IMR-90 (cell line): ENCODE results near the gene ITPK1. TPM values are rescaled to one million over a fixed set of nuclear protein-coding genes. Genes with fewer than 3 reads are reported as not detected.

ENCODE experiments used
- ATAC-seq: fragments of 200-7000 bp; cut with Tn5 transposase; 2 replicates; pipeline ENCODE4 v1.9.1; 2020; ENCODE audit warnings: low read depth, mild to moderate bottlenecking, moderate library complexity
- BruUV-seq: library from RNA; stranded (reverse); fragments of 400-500 nt; replicated peaks from 2 replicates; lab custom pipeline; 2021; lab: Mats Ljungman, UMichigan
- CTCF ChIA-PET: fragments of 300-600 bp; formaldehyde crosslinking; extraction: SDS; loops from one replicate; lab custom pipeline; 2021; ENCODE audit warnings: antibody characterized with exemption; lab: Yijun Ruan, JAX
- POLR2A ChIA-PET: fragments of 300-600 bp; sonication (Branson Sonifier 250); formaldehyde crosslinking; loops from one replicate; lab custom pipeline; 2022; ENCODE audit warnings: antibody characterized with exemption; ENCODE audit not compliant: unreplicated experiment; lab: Charles Lee
- DNase-seq: peaks from one replicate; pipeline ENCODE4 v3.0.0; 2013
- H2AFZ ChIP-seq: replicated peaks from 2 replicates; pipeline ENCODE3; 2013; ENCODE audit warnings: low read length, mild to moderate bottlenecking; ENCODE audit not compliant: poor library complexity
- H2AK5ac ChIP-seq: 2 replicates; pipeline ENCODE4 v1.6.1; 2013; ENCODE audit warnings: low read depth, low read length, inconsistent platforms
- H2AK9ac ChIP-seq: replicated peaks from 2 replicates; pipeline ENCODE3; 2013; ENCODE audit warnings: mild to moderate bottlenecking, low read depth, low read length, moderate library complexity; ENCODE audit not compliant: poor library complexity
- H2BK120ac ChIP-seq: 2 replicates; pipeline ENCODE4 v1.6.1; 2013; ENCODE audit warnings: low read depth, low read length, inconsistent platforms
- H2BK15ac ChIP-seq: 3 replicates; pipeline ENCODE4 v1.6.1; 2013; ENCODE audit warnings: low read depth, low read length, inconsistent platforms
- H2BK20ac ChIP-seq: 2 replicates; pipeline ENCODE4 v1.6.1; 2013; ENCODE audit warnings: low read depth, mild to moderate bottlenecking, inconsistent platforms, low read length, moderate library complexity
- H2BK5ac ChIP-seq: 2 replicates; pipeline ENCODE4 v1.6.1; 2013; ENCODE audit warnings: mild to moderate bottlenecking, low read depth, low read length, inconsistent platforms; ENCODE audit not compliant: poor library complexity, severe bottlenecking
- H3K14ac ChIP-seq: replicated peaks from 2 replicates; pipeline ENCODE4 v1.6.1; 2013; ENCODE audit warnings: low read depth, low read length, inconsistent platforms
- H3K18ac ChIP-seq: 2 replicates; pipeline ENCODE4 v1.6.1; 2013; ENCODE audit warnings: low read depth, low read length, control low read depth
- H3K23ac ChIP-seq: 2 replicates; pipeline ENCODE4 v1.6.1; 2013; ENCODE audit warnings: low read depth, low read length, inconsistent platforms
- H3K27ac ChIP-seq: 2 replicates; pipeline ENCODE4 v1.5.1; 2013; ENCODE audit warnings: mild to moderate bottlenecking, control low read depth, low read length; ENCODE audit not compliant: insufficient read depth
- H3K27me3 ChIP-seq: 2 replicates; pipeline ENCODE4 v1.6.1; 2013; ENCODE audit warnings: low read length; ENCODE audit not compliant: control insufficient read depth, insufficient read depth
- H3K36me3 ChIP-seq: 2 replicates; pipeline ENCODE4 v1.6.1; 2013; ENCODE audit warnings: low read length, mixed read lengths; ENCODE audit not compliant: control insufficient read depth, insufficient read depth
- H3K4ac ChIP-seq: 2 replicates; pipeline ENCODE4 v1.6.1; 2013; ENCODE audit warnings: low read depth, low read length, inconsistent platforms
- H3K4me1 ChIP-seq: 2 replicates; pipeline ENCODE4 v1.6.1; 2013; ENCODE audit warnings: low read length, mixed read lengths; ENCODE audit not compliant: control insufficient read depth, insufficient read depth
- H3K4me2 ChIP-seq: 2 replicates; pipeline ENCODE4 v1.6.1; 2013; ENCODE audit warnings: low read depth, mild to moderate bottlenecking, control low read depth, low read length, moderate library complexity
- H3K4me3 ChIP-seq: 2 replicates; pipeline ENCODE4 v1.5.1; 2013; ENCODE audit warnings: low read depth, mild to moderate bottlenecking, control low read depth, low read length, moderate library complexity; ENCODE audit not compliant: insufficient read depth
- H3K56ac ChIP-seq: 2 replicates; pipeline ENCODE4 v1.6.1; 2013; ENCODE audit warnings: low read length, inconsistent platforms; ENCODE audit not compliant: insufficient read depth; ENCODE audit errors: extremely low read depth
- H3K79me1 ChIP-seq, 2 experiments: 2 replicates each; pipeline ENCODE4 v1.6.1; 2013; ENCODE audit warnings: low read length in 2 of 2, inconsistent platforms in 1 of 2, low read depth in 1 of 2
- H3K9ac ChIP-seq: 2 replicates; pipeline ENCODE4 v1.6.1; 2013; ENCODE audit warnings: low read depth, low read length, control low read depth
- H3K9me1 ChIP-seq: 2 replicates; pipeline ENCODE4 v1.6.1; 2013; ENCODE audit warnings: low read length, inconsistent platforms; ENCODE audit not compliant: insufficient read depth
- H3K9me3 ChIP-seq: 2 replicates; pipeline ENCODE4 v1.6.1; 2013; ENCODE audit warnings: low read length; ENCODE audit not compliant: control insufficient read depth, insufficient read depth
- H4K20me1 ChIP-seq: 2 replicates; pipeline ENCODE4 v1.6.1; 2013; ENCODE audit warnings: low read length, inconsistent platforms; ENCODE audit not compliant: insufficient read depth
- H4K5ac ChIP-seq: 2 replicates; pipeline ENCODE4 v1.6.1; 2013; ENCODE audit warnings: mild to moderate bottlenecking, low read depth, low read length, control low read depth
- H4K8ac ChIP-seq, 2 experiments: 2 replicates each; pipeline ENCODE4 v1.6.1; 2013; ENCODE audit warnings: low read depth in 2 of 2, low read length in 2 of 2, control low read depth in 1 of 2, inconsistent platforms in 1 of 2
- H4K91ac ChIP-seq: 2 replicates; pipeline ENCODE4 v1.6.1; 2013; ENCODE audit warnings: low read depth, low read length, inconsistent platforms; ENCODE audit not compliant: insufficient read depth
- BHLHE40 ChIP-seq: fragments of 150-350 bp; IDR thresholded peaks from 2 replicates; pipeline ENCODE4 v1.6.1; 2016; ENCODE audit warnings: mild to moderate bottlenecking, low read depth, low read length
- CEBPB ChIP-seq: IDR thresholded peaks from 2 replicates; pipeline ENCODE4 v1.6.1; 2012; ENCODE audit warnings: low read depth, low read length, improper control_type of control experiment
- CHD1 ChIP-seq: IDR thresholded peaks from 2 replicates; pipeline ENCODE4 v1.6.1; 2012; ENCODE audit warnings: low read depth, low read length, improper control_type of control experiment
- FOS ChIP-seq: fragments of 150-350 bp; IDR thresholded peaks from 2 replicates; pipeline ENCODE4 v1.6.1; 2016; ENCODE audit warnings: low read depth, low read length
- MAFK ChIP-seq: IDR thresholded peaks from 2 replicates; pipeline ENCODE4 v1.6.1; 2012; ENCODE audit warnings: low read depth, low read length, improper control_type of control experiment
- MAZ ChIP-seq: IDR thresholded peaks from 2 replicates; pipeline ENCODE4 v1.6.1; 2012; ENCODE audit warnings: low read depth, mild to moderate bottlenecking, low read length, improper control_type of control experiment, moderate library complexity, borderline replicate concordance
- MXI1 ChIP-seq: IDR thresholded peaks from 2 replicates; pipeline ENCODE4 v1.6.1; 2012; ENCODE audit warnings: low read depth, mild to moderate bottlenecking, low read length, moderate library complexity, borderline replicate concordance
- NFE2L2 ChIP-seq: fragments of 150-350 bp; IDR thresholded peaks from 2 replicates; pipeline ENCODE4 v1.6.1; 2016; ENCODE audit warnings: low read depth, mild to moderate bottlenecking, low read length
- POLR2A ChIP-seq: IDR thresholded peaks from 2 replicates; pipeline ENCODE4 v1.6.1; 2012; ENCODE audit warnings: mild to moderate bottlenecking, low read depth, low read length
- RAD21 ChIP-seq: IDR thresholded peaks from 2 replicates; pipeline ENCODE4 v1.6.1; 2012; ENCODE audit warnings: low read length, improper control_type of control experiment
- RCOR1 ChIP-seq: IDR thresholded peaks from 2 replicates; pipeline ENCODE4 v1.6.1; 2012; ENCODE audit warnings: mild to moderate bottlenecking, low read length, improper control_type of control experiment; ENCODE audit not compliant: insufficient replicate concordance
- RFX5 ChIP-seq: IDR thresholded peaks from 2 replicates; pipeline ENCODE4 v1.8.0; 2012; ENCODE audit warnings: low read depth, mild to moderate bottlenecking, low read length, moderate library complexity
- SMC3 ChIP-seq: fragments of 150-350 bp; IDR thresholded peaks from 2 replicates; pipeline ENCODE4 v1.6.1; 2016; ENCODE audit warnings: low read depth, mild to moderate bottlenecking, antibody characterized with exemption, low read length, moderate library complexity
- USF2 ChIP-seq: fragments of 150-350 bp; IDR thresholded peaks from 2 replicates; pipeline ENCODE4 v1.6.1; 2017; ENCODE audit warnings: mild to moderate bottlenecking, antibody characterized with exemption, low read length, low read depth
- WGBS, 2 experiments: methylation state at CpG; one replicate each; pipeline versions ENCODE4 v1.1.5 to v1.1.7; 2013; ENCODE audit warnings: missing lambda C conversion rate in 2 of 2; ENCODE audit not compliant: insufficient read length in 1 of 2; ENCODE audit errors: extremely low coverage in 2 of 2; 5-methylcytosine and 5-hydroxymethylcytosine counted together
- dilution Hi-C: fragments of 300-500 bp; cut with HindIII; formaldehyde crosslinking; loops from one replicate; pipeline ENCODE4 v1.14.3; 2018; ENCODE audit warnings: low sequenced_read_pairs; ENCODE audit not compliant: unreplicated experiment
- in situ Hi-C: fragments of 300-500 bp; cut with MboI; formaldehyde crosslinking; loops from 3 replicates; pipeline ENCODE4 v1.14.3; 2019; ENCODE audit warnings: low sequenced_read_pairs, inconsistent platforms, mixed read lengths
- intact Hi-C: fragments of 100-400 bp; cut with micrococcal nuclease; formaldehyde crosslinking; loops from 2 replicates; pipeline ENCODE4 v1.10.0; 2022
- polyA plus RNA-seq, 3 experiments: library from polyadenylated mRNA; depleted of rRNA; stranded (reverse); fragments of >200 nt; gene quantifications; 2 replicates each; pipeline ENCODE4 v1.2.3, GENCODE V29; 2012; ENCODE audit warnings: low replicate concordance in 1 of 3
- total RNA-seq: library from RNA; depleted of rRNA; stranded (reverse); fragments of >200 nt; gene quantifications from 2 replicates; pipeline ENCODE4 v1.2.3, GENCODE V29; 2012
- TF ChIP-seq, protein P1 (sequence below): conservative IDR thresholded peaks from 2 replicates; pipeline ENCODE4 v1.5.1; 2012; ENCODE audit warnings: mild to moderate bottlenecking, low read depth, low read length, improper control_type of control experiment
- TF ChIP-seq, protein P2 (sequence below): fragments of 150-350 bp; IDR thresholded peaks from 2 replicates; pipeline ENCODE4 v1.6.1; 2016; ENCODE audit warnings: low read depth, mild to moderate bottlenecking, low read length, moderate library complexity, borderline replicate concordance

ITPK1 gene
- total and polyA plus RNA-seq, 2 of the 4 experiments (the other 2 are of a cell fraction) = 21.7 to 26.9 TPM

GRCh38 chr14:92907316-92907911 is 208.3 kb downstream of the ITPK1 start:
- Histone ChIP-seq H2BK15ac (no peak overlapping the region), H3K27ac (no peak overlapping the region), H3K4me3 (no peak overlapping the region), H2AK9ac (no peak overlapping the region), H3K14ac (no peak overlapping the region), H4K20me1 (no peaks in the 10 kb centered on the region), H3K9me3 (no peaks in the 10 kb centered on the region), H3K27me3 (peaks cover 15% of the 10 kb centered on the region; the same call in 1 of the 2 replicates), H3K36me3 (no peaks in the 10 kb centered on the region), H4K5ac (no peak overlapping the region), H4K8ac (no peak overlapping the region), H3K56ac (no peak overlapping the region), H3K18ac (no peak overlapping the region), H3K79me1 (no peaks in the 10 kb centered on the region), H2AK5ac (no peak overlapping the region), H3K4ac (no peak overlapping the region), H2BK120ac (no peak overlapping the region), H3K4me1 (no peaks in the 10 kb centered on the region), H3K4me2 (no peak overlapping the region), H2BK20ac (no peak overlapping the region), H2AFZ (no peak overlapping the region), H2BK5ac (no peak overlapping the region), H3K9me1 (no peaks in the 10 kb centered on the region), H3K9ac (no peak overlapping the region), H3K23ac (no peak overlapping the region), H4K91ac (no peak overlapping the region)
- in situ Hi-C loops (no loop called here), intact Hi-C loops (no loop called here), dilution Hi-C loops (no loop called here)
- ChIA-PET CTCF (no interaction called here), POLR2A (no interaction called here)
- DNase-seq (no peak), ATAC-seq (no peak)
- no peak for TF ChIP-seq SMC3
- no peak for TF ChIP-seq RAD21
- no peak for TF ChIP-seq CHD1
- no peak for TF ChIP-seq RCOR1
- TF ChIP-seq, protein P1, sequence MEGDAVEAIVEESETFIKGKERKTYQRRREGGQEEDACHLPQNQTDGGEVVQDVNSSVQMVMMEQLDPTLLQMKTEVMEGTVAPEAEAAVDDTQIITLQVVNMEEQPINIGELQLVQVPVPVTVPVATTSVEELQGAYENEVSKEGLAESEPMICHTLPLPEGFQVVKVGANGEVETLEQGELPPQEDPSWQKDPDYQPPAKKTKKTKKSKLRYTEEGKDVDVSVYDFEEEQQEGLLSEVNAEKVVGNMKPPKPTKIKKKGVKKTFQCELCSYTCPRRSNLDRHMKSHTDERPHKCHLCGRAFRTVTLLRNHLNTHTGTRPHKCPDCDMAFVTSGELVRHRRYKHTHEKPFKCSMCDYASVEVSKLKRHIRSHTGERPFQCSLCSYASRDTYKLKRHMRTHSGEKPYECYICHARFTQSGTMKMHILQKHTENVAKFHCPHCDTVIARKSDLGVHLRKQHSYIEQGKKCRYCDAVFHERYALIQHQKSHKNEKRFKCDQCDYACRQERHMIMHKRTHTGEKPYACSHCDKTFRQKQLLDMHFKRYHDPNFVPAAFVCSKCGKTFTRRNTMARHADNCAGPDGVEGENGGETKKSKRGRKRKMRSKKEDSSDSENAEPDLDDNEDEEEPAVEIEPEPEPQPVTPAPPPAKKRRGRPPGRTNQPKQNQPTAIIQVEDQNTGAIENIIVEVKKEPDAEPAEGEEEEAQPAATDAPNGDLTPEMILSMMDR = no peak
- TF ChIP-seq, protein P2, sequence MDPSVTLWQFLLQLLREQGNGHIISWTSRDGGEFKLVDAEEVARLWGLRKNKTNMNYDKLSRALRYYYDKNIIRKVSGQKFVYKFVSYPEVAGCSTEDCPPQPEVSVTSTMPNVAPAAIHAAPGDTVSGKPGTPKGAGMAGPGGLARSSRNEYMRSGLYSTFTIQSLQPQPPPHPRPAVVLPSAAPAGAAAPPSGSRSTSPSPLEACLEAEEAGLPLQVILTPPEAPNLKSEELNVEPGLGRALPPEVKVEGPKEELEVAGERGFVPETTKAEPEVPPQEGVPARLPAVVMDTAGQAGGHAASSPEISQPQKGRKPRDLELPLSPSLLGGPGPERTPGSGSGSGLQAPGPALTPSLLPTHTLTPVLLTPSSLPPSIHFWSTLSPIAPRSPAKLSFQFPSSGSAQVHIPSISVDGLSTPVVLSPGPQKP = no peak
- TF ChIP-seq POLR2A = no peak
- no peak for TF ChIP-seq FOS
- TF ChIP-seq MAZ = no peak
- TF ChIP-seq RFX5 = no peak
- no peak for TF ChIP-seq CEBPB
- TF ChIP-seq BHLHE40 = no peak
- no peak for TF ChIP-seq NFE2L2
- TF ChIP-seq USF2 = no peak
- TF ChIP-seq MAFK = no peak
- no peak for TF ChIP-seq MXI1
- no CpG with 5 or more reads among the region's 6 CpGs for WGBS, 2 experiments
- no TSS peak for BruUV-seq
